Ovary (tissue), 9 donors: ENCODE results near the gene CD79B. TPM values are rescaled to one million over a fixed set of nuclear protein-coding genes. Genes with fewer than 3 reads are reported as not detected.
A peak's percentile ranks its signal among the peaks of the same experiment; 100 is the strongest.
"Not testable (repeated sequence)": the region's sequence is repeated elsewhere in the genome, so short reads cannot be mapped to it uniquely, and the experiment has no call there.

ENCODE experiments used
- DNase-seq, 5 donors: peaks; one replicate each; pipeline ENCODE4 v3.0.0-alpha.2; 2019 to 2020
- H3K27ac ChIP-seq, 2 donors: fragments of 200-600 bp; one replicate each; pipeline versions ENCODE4 v1.5.1 to v1.8.0; 2019 to 2022
- H3K27me3 ChIP-seq: fragments of 200-600 bp; one replicate; pipeline ENCODE4 v1.8.0; 2022
- H3K36me3 ChIP-seq: fragments of 200-600 bp; sonication (generic); one replicate; pipeline ENCODE4 v1.5.1; 2019
- H3K4me1 ChIP-seq: one replicate; pipeline ENCODE4 v1.8.1; 2013; ENCODE audit warnings: mild to moderate bottlenecking, moderate library complexity; ENCODE audit not compliant: insufficient read depth
- H3K4me3 ChIP-seq: fragments of 200-600 bp; sonication (generic); one replicate; pipeline ENCODE4 v1.5.1; 2017
- H3K9me3 ChIP-seq, 2 donors: fragments of 200-600 bp in 1 of 2; sonication (generic) in 1 of 2; one replicate each; pipeline versions ENCODE4 v1.5.1 to v1.8.1; 2013 to 2019; ENCODE audit warnings: mild to moderate bottlenecking in 1 of 2, moderate library complexity in 1 of 2
- CTCF ChIP-seq, 3 donors: fragments of 450-650 bp in 2 of 3; fragments of 200-600 bp in 1 of 3; IDR thresholded peaks; one replicate each; pipeline versions ENCODE4 v1.5.1 to v1.8.0; 2016 to 2022; ENCODE audit warnings: antibody characterized with exemption in 3 of 3, mild to moderate bottlenecking in 1 of 3
- WGBS, 3 donors: extraction: QIAGEN DNeasy Blood & Tissue Kit in 1 of 3; methylation state at CpG; one replicate each; pipeline versions ENCODE4 v1.1.5 to v1.1.7; 2013 to 2017; 5-methylcytosine and 5-hydroxymethylcytosine counted together
- intact Hi-C, 4 donors: fragments of 100-400 bp; cut with DNase I; formaldehyde crosslinking; loops; one replicate each; pipeline versions ENCODE4 v1.11.0 to v1.15.1; 2022 to 2023
- polyA plus RNA-seq, 2 donors: library from polyadenylated mRNA; stranded (reverse); fragments of 200-250 nt in 1 of 2; fragments of 350-450 nt in 1 of 2; fragmentation: Illumina TruSeq in 1 of 2; extraction: RNeasy Lipid Tissue Mini Kit (QIAGEN cat#74804) in 1 of 2; gene quantifications; one replicate each; pipeline ENCODE4 v1.2.3, GENCODE V29; 2013 to 2014
- total RNA-seq, 7 donors: library from RNA; depleted of rRNA in 2 of 7; stranded (reverse); fragments of >200 nt in 2 of 7; fragmentation: NEBNext Ultra II Directional in 3 of 7; extraction: Animal tissue kit (Norgen Biotek cat#: 25700) in 3 of 7; gene quantifications; one replicate each; pipeline versions ENCODE4 v1.1.0 to v1.2.4, GENCODE V29; 2016 to 2023
- donor health status: DM: no; HTN: no; CAD: no; lungs with moderate emphysema.
- donor health status: DM: no; HTN: no; CAD: no.
- donor health status: Bipolar disorder and iron deficiency.
- donor health status: DM: yes; HTN: yes; CAD: no.
- donor health status: DM: no; HTN: no; CAD: no.
- donor health status: DM: yes; HTN: yes; CAD: no.

The CD79B gene
- total and polyA plus RNA-seq, 9 donors, result 0.48 to 2.0 (median 0.92) TPM

GRCh38 chr17:63896524-63897354, 35.4 kb downstream of the CD79B start, which contains the start of gene CSH1:
TSS of gene CSH1 (minus strand) at chr17:63896574. CDS start at chr17:63896511, 63 bp downstream.
- H3K4me3 ChIP-seq, H3K27ac ChIP-seq, H3K27me3 ChIP-seq, H3K36me3 ChIP-seq, H3K4me1 ChIP-seq, intact Hi-C loops, H3K9me3 ChIP-seq: not testable (repeated sequence)
- 82 to 93% (median 82%) methylated on average over 9 to 13 of the region's 14 CpGs for WGBS, 3 donors
- peak in 1 of 5 donors; percentile 7 for DNase-seq

- H3K9me3 ChIP-seq, H3K36me3 ChIP-seq, H3K27me3 ChIP-seq, intact Hi-C loops, DNase-seq, H3K4me3 ChIP-seq, H3K27ac ChIP-seq, H3K4me1 ChIP-seq: not testable (repeated sequence)
- WGBS, 3 donors, result 88 to 94% (median 93%) methylated on average over 5 to 10 of the region's 10 CpGs
Observed at GRCh38 chr17:63894821-63895220, 37.3 kb downstream of the CD79B start.

- H3K9me3 ChIP-seq, H3K4me1 ChIP-seq, DNase-seq, H3K27ac ChIP-seq, intact Hi-C loops, H3K4me3 ChIP-seq, H3K36me3 ChIP-seq, H3K27me3 ChIP-seq: not testable (repeated sequence)
- WGBS, 3 donors, result 69 to 76% (median 73%) methylated on average over 2 to 3 of the region's 3 CpGs
Observed at GRCh38 chr17:63894021-63894420, 38.1 kb downstream of the CD79B start.

- H3K36me3 ChIP-seq, intact Hi-C loops, H3K27ac ChIP-seq, H3K9me3 ChIP-seq, H3K27me3 ChIP-seq, DNase-seq, H3K4me1 ChIP-seq, H3K4me3 ChIP-seq: not testable (repeated sequence)
- 25 to 49% (median 41%) methylated on average over 11 of the region's 11 CpGs for WGBS, 3 donors
Observed at GRCh38 chr17:63892316-63893037, 39.7 kb downstream of the CD79B start.

- intact Hi-C loops, H3K9me3 ChIP-seq, H3K27me3 ChIP-seq, H3K4me3 ChIP-seq, H3K27ac ChIP-seq, H3K36me3 ChIP-seq, H3K4me1 ChIP-seq: not testable (repeated sequence)
- peak in 3 of 5 donors; percentile 21 to 46 (median 39) for DNase-seq
- peak in 1 of 3 donors; percentile 15 for TF ChIP-seq CTCF (IDR thresholded peaks at IDR 0.05)
- 21 to 25% (median 22%) methylated on average over 13 of the region's 13 CpGs for WGBS, 3 donors
Observed at GRCh38 chr17:63889026-63889848, 42.9 kb downstream of the CD79B start.

GRCh38 chr17:63885119-63885518, 47.0 kb downstream of the CD79B start:
- DNase-seq, H3K36me3 ChIP-seq, H3K27me3 ChIP-seq, H3K9me3 ChIP-seq, H3K27ac ChIP-seq, H3K4me1 ChIP-seq, H3K4me3 ChIP-seq: not testable (repeated sequence)
- WGBS, 3 donors, result 92 to 95% (median 94%) methylated on average over 11 of the region's 11 CpGs
- intact Hi-C loops, result loop anchor here in 1 of 4 donors (2.0 kb wide), 1 partner anchor 16 kb away; no protein-coding TSS in a partner anchor

- not testable (repeated sequence) for H3K36me3 ChIP-seq
Observed at GRCh38 chr17:63882626-63883126, 49.5 kb downstream of the CD79B start.

More at GRCh38 chr17:63882626-63883126, 49.5 kb downstream of the CD79B start:
- H3K4me1 ChIP-seq, DNase-seq, H3K9me3 ChIP-seq, intact Hi-C loops, H3K27ac ChIP-seq, H3K4me3 ChIP-seq, H3K27me3 ChIP-seq: not testable (repeated sequence)
- WGBS, 3 donors, result 68 to 73% (median 69%) methylated on average over 9 of the region's 9 CpGs
